Osteoblast (primary cell): ENCODE data around the gene MYRFL. TPM values are rescaled to one million over a fixed set of nuclear protein-coding genes. Genes with fewer than 3 reads are reported as not detected.
A peak's percentile ranks its signal among the peaks of the same experiment; 100 is the strongest.
"Not testable (repeated sequence)": the region's sequence is repeated elsewhere in the genome, so short reads cannot be mapped to it uniquely, and the experiment has no call there.

Source experiments
- DNase-seq: peaks from one replicate; pipeline ENCODE4 v3.0.0; 2011; ENCODE audit warnings: low spot score, mixed read lengths; ENCODE audit not compliant: insufficient read length; ENCODE audit errors: missing footprints
- H2AFZ ChIP-seq: 2 replicates; pipeline ENCODE4 v1.6.0; 2011; ENCODE audit warnings: mild to moderate bottlenecking, low read length
- H3K27ac ChIP-seq: 2 replicates; pipeline ENCODE4 v1.5.1; 2011; ENCODE audit warnings: mild to moderate bottlenecking, low read depth, low read length, moderate library complexity
- H3K27me3 ChIP-seq: 2 replicates; pipeline ENCODE4 v1.6.0; 2012; ENCODE audit warnings: mild to moderate bottlenecking, control low read depth, inconsistent platforms, low read length, moderate library complexity; ENCODE audit not compliant: insufficient read depth
- H3K36me3 ChIP-seq: 2 replicates; pipeline ENCODE4 v1.5.1; 2011; ENCODE audit warnings: mild to moderate bottlenecking, low read length, control low read depth, moderate library complexity; ENCODE audit not compliant: insufficient read depth
- H3K4me1 ChIP-seq: 2 replicates; pipeline ENCODE4 v1.5.1; 2011; ENCODE audit warnings: mild to moderate bottlenecking, low read length, control low read depth, moderate library complexity; ENCODE audit not compliant: insufficient read depth
- H3K4me2 ChIP-seq: 2 replicates; pipeline ENCODE4 v1.6.0; 2011; ENCODE audit warnings: mild to moderate bottlenecking, low read length; ENCODE audit not compliant: insufficient read depth
- H3K4me3 ChIP-seq: fragments of 200-600 bp; sonication (generic); 3 replicates; pipeline ENCODE4 v1.5.1; 2012; ENCODE audit warnings: mild to moderate bottlenecking, low read length, inconsistent platforms; ENCODE audit not compliant: insufficient read depth
- H3K79me2 ChIP-seq: 2 replicates; pipeline ENCODE4 v1.6.0; 2012; ENCODE audit warnings: mild to moderate bottlenecking, low read length, control low read depth, inconsistent platforms; ENCODE audit not compliant: insufficient read depth
- H3K9me3 ChIP-seq: 2 replicates; pipeline ENCODE4 v1.5.1; 2011; ENCODE audit warnings: low read depth, low read length, control low read depth
- H4K20me1 ChIP-seq: 2 replicates; pipeline ENCODE4 v1.6.0; 2012; ENCODE audit warnings: mild to moderate bottlenecking, low read length, control low read depth; ENCODE audit not compliant: insufficient read depth
- CTCF ChIP-seq: IDR thresholded peaks from 2 replicates; pipeline ENCODE4 v1.5.1; 2011; ENCODE audit warnings: mild to moderate bottlenecking, low read depth, low read length, moderate library complexity; ENCODE audit errors: extremely low read depth
- total RNA-seq: library from RNA; depleted of rRNA; stranded (reverse); fragments of >200 nt; gene quantifications from 2 replicates; pipeline ENCODE4 v1.2.3, GENCODE V29; 2012

Gene MYRFL
- total RNA-seq, 1 donor: not detected

GRCh38 chr12:69988481-69989321, 163.7 kb downstream of the MYRFL start:
- Histone ChIP-seq H3K4me2 (peak overlapping the region; percentile 79), H3K79me2 (no peaks in the 10 kb centered on the region), H2AFZ (peak overlapping the region; percentile 65), H3K27me3 (no peaks in the 10 kb centered on the region), H3K27ac (peak overlapping the region; percentile 82), H4K20me1 (no peaks in the 10 kb centered on the region), H3K4me3 (peak overlapping the region; percentile 41), H3K9me3 (no peaks in the 10 kb centered on the region), H3K4me1 (peaks cover 26% of the 10 kb centered on the region), H3K36me3 (no peaks in the 10 kb centered on the region)
- TF ChIP-seq CTCF: no peak
- DNase-seq: no peak

- no peaks in the 10 kb centered on the region for H3K9me3 ChIP-seq
- peak overlapping the region; percentile 43 for H2AFZ ChIP-seq
- no peaks in the 10 kb centered on the region for H3K79me2 ChIP-seq
- no peaks in the 10 kb centered on the region for H3K27me3 ChIP-seq
- H3K4me1 ChIP-seq: peaks cover 26% of the 10 kb centered on the region
- H4K20me1 ChIP-seq: no peaks in the 10 kb centered on the region
- no peak overlapping the region for H3K4me3 ChIP-seq
- no peak for TF ChIP-seq CTCF
- no peaks in the 10 kb centered on the region for H3K36me3 ChIP-seq
- no peak overlapping the region for H3K27ac ChIP-seq
- H3K4me2 ChIP-seq: no peak overlapping the region
- DNase-seq: peak; percentile 42
Measured at GRCh38 chr12:69991690-69992288, 166.8 kb downstream of the MYRFL start.

GRCh38 chr12:69993433-69993832, 168.4 kb downstream of the MYRFL start:
- no peaks in the 10 kb centered on the region for H3K27me3 ChIP-seq
- peaks cover 13% of the 10 kb centered on the region for H3K4me1 ChIP-seq

GRCh38 chr12:69994086-69994485, 169.1 kb downstream of the MYRFL start:
- H3K4me2 ChIP-seq, H4K20me1 ChIP-seq, H3K27ac ChIP-seq, DNase-seq, H3K9me3 ChIP-seq, H3K79me2 ChIP-seq, H2AFZ ChIP-seq, H3K27me3 ChIP-seq, H3K4me1 ChIP-seq, H3K4me3 ChIP-seq, H3K36me3 ChIP-seq: not testable (repeated sequence)

More at GRCh38 chr12:69993433-69993832, 168.4 kb downstream of the MYRFL start:
- Histone ChIP-seq H2AFZ (no peak overlapping the region), H4K20me1 (no peaks in the 10 kb centered on the region), H3K79me2 (no peaks in the 10 kb centered on the region), H3K4me2 (no peak overlapping the region), H3K4me3 (no peak overlapping the region), H3K36me3 (no peaks in the 10 kb centered on the region), H3K9me3 (no peaks in the 10 kb centered on the region), H3K27ac (no peak overlapping the region)
- TF ChIP-seq CTCF: no peak
- DNase-seq: no peak
